Measurements from ENCODE around the gene NCR2. TPM values are rescaled to one million over a fixed set of nuclear protein-coding genes. Genes with fewer than 3 reads are reported as not detected.

Gene NCR2
- total and polyA plus RNA-seq, 7 donors: not detected

DNA sequence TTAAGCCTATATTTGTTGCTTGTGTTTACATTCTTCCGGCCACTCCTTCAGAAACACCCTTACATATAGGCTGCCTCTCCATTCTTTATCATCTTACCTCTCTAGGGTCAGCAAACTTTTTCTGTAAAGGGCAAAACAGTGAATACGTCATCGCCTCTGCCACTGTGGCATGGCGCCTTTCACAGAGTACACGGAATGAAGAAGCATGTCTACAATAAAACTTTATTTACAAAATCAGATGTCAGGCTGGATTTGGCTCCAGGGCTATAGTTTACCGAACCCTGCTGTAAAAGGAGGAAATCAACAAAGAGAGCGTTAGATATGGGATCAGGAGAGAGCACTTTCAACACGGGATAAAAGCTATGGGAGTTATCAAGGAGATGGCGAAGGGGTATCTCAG, 9.3 kb upstream of the NCR2 start:
- intact Hi-C loops (cut with DNase I): no loop called here
- Histone ChIP-seq H3K27ac (no peak overlapping the region), H3K27me3 (ENCODE audit: insufficient read depth in 3 of 3, low read length in 2 of 3) (peaks cover 6 to 26% (median 10%) of the 10 kb centered on the region in 3 donors)

DNA sequence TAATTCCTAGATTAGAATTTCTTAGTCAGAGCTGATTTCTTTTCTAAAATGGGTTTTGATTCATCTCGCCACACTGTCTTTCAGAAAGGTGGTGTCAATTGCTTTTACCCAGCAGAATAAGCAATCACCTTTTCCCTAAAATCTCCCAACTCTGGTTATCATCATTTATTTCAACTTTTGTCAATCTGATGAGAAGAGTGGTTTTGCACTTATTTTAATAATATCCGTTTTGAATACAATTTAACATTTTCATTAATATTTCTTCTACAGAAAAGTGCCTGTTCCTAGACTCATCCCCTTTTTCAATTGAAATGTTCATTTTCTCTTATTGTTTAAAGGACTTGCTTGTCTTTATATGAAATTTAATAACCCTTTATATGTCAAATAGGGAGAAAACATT, 8.2 kb upstream of the NCR2 start:
- Histone ChIP-seq H3K27ac (no peak overlapping the region), H3K4me3 (no peak overlapping the region), H3K9me3 (no peaks in the 10 kb centered on the region), H3K36me3 (ENCODE audit: insufficient read depth in 1 of 2, low read depth in 1 of 2) (no peaks in the 10 kb centered on the region), H3K4me1 (no peaks in the 10 kb centered on the region), H3K27me3 (ENCODE audit: insufficient read depth in 3 of 3, low read length in 2 of 3) (peaks cover 6 to 26% (median 10%) of the 10 kb centered on the region in 3 donors)
- TF ChIP-seq CTCF (IDR thresholded peaks at IDR 0.05): no peak
- ATAC-seq: no peak
- 67 to 78% (median 74%) methylated on average over 2 of the region's 2 CpGs for WGBS, 3 donors
- no peak for DNase-seq
- intact Hi-C loops (cut with DNase I): no loop called here

More for the DNA sequence above, 9.3 kb upstream of the NCR2 start:
- no peak for DNase-seq
- no peak overlapping the region for H3K4me3 ChIP-seq
- no peaks in the 10 kb centered on the region for H3K4me1 ChIP-seq
- WGBS, 3 donors: 65 to 69% (median 66%) methylated on average over 9 of the region's 9 CpGs
- ATAC-seq: no peak
- no peaks in the 10 kb centered on the region for H3K36me3 ChIP-seq (ENCODE audit: insufficient read depth in 1 of 2, low read depth in 1 of 2)
- H3K9me3 ChIP-seq: no peaks in the 10 kb centered on the region
- no peak for TF ChIP-seq CTCF (IDR thresholded peaks at IDR 0.05)

DNA sequence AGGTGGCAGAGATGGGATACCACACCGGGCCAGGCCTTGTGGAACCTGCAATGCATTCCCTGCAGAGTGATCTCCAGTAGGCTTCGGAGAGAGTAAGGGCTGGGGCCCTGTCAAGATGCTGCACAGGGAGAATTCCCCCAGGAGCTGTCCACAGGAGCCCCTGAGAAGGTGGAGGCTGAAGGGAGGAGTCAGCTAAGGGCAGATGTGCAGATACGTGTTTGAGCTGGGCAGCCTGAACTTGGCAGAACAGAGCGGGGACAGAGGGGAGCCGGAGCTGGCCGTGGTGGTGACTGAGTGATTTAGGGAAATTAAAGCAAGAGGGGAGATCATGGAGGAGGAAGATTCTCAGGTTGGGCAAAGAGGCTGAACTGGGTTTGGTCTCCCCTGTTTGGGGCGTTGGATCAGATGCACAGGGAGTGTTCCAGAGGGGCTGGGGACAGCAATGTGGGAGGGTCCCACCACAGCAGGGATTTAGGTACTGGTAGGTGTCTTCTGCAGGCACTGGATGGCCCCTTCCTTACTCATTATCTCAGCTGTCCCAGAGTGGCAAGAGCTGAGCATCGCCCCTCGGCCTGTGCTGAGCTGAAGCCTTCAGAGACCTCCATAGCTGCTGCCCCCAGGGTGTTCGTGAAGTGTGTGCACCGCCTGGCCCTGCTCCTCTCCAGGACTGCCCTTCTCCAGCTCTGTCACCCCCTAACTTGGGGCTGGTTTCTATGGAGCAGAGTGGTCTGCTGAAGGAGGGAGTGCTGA, 3.8 kb upstream of the NCR2 start:
- no peaks in the 10 kb centered on the region for H3K4me1 ChIP-seq
- no peak overlapping the region for H3K27ac ChIP-seq
- 79 to 87% (median 86%) methylated on average over 11 of the region's 11 CpGs for WGBS, 3 donors
- intact Hi-C loops (cut with DNase I): no loop called here
- H3K4me3 ChIP-seq: no peak overlapping the region
- H3K27me3 ChIP-seq (ENCODE audit: insufficient read depth in 3 of 3, low read length in 2 of 3): peaks cover 0 to 12% (median 6%) of the 10 kb centered on the region in 3 donors
- H3K36me3 ChIP-seq (ENCODE audit: insufficient read depth in 1 of 2, low read depth in 1 of 2): no peaks in the 10 kb centered on the region
- H3K9me3 ChIP-seq: no peaks in the 10 kb centered on the region
- no peak for ATAC-seq
- DNase-seq: no peak
- TF ChIP-seq CTCF (IDR thresholded peaks at IDR 0.05): no peak

DNA sequence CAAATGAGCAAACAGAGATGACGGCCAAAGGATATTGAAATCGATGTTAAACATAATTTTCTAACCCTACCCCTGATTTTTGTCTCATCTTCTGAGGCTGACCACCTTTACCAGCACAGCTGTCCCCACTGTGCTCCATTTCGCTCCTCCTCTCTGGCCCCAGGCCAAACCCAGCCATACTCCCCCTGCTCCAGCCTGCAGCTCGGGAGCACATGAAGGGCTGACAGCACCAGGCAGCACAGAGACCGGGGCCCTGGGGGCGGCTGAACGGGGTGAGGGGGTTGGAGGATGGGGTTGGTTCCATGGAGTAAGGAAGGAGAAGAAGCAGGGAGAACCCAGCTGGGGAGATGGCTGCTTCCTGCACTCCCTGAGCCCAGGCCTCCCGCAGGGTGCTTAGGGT, 3.2 kb upstream of the NCR2 start:
- Histone ChIP-seq H3K36me3 (ENCODE audit: insufficient read depth in 1 of 2, low read depth in 1 of 2) (no peaks in the 10 kb centered on the region), H3K4me1 (no peaks in the 10 kb centered on the region), H3K27me3 (ENCODE audit: insufficient read depth in 3 of 3, low read length in 2 of 3) (peaks cover 0 to 7% (median 6%) of the 10 kb centered on the region in 3 donors), H3K4me3 (no peak overlapping the region), H3K27ac (no peak overlapping the region), H3K9me3 (no peaks in the 10 kb centered on the region)
- TF ChIP-seq CTCF (IDR thresholded peaks at IDR 0.05): no peak
- intact Hi-C loops (cut with DNase I): no loop called here
- 55 to 60% (median 59%) methylated on average over 8 of the region's 8 CpGs for WGBS, 3 donors
- no peak for DNase-seq
- no peak for ATAC-seq
